HEK293 (cell line): ENCODE results near the gene PASK.

Experiments
- CTCF ChIP-seq: fragments of 450-650 bp; formaldehyde crosslinking; IDR thresholded peaks from 2 replicates; pipeline ENCODE4 v1.5.1; 2016; ENCODE audit warnings: missing biosample characterization, missing genetic modification characterization
- OSR2 ChIP-seq: fragments of 450-650 bp; formaldehyde crosslinking; IDR thresholded peaks from 2 replicates; pipeline ENCODE4 v1.5.1; 2016; ENCODE audit warnings: missing biosample characterization, missing genetic modification characterization
- REST ChIP-seq: fragments of 450-650 bp; formaldehyde crosslinking; IDR thresholded peaks from 2 replicates; pipeline ENCODE4 v1.5.1; 2016; ENCODE audit warnings: missing biosample characterization, missing genetic modification characterization
- SP2 ChIP-seq: fragments of 450-650 bp; formaldehyde crosslinking; IDR thresholded peaks from 2 replicates; pipeline ENCODE4 v1.5.1; 2016; ENCODE audit warnings: missing biosample characterization, missing genetic modification characterization
- ZNF513 ChIP-seq: fragments of 450-650 bp; IDR thresholded peaks from 2 replicates; pipeline ENCODE4 v1.5.1; 2018; ENCODE audit warnings: missing biosample characterization, missing genetic modification characterization
- ZNF792 ChIP-seq: fragments of 450-650 bp; formaldehyde crosslinking; IDR thresholded peaks from 2 replicates; pipeline ENCODE4 v1.5.1; 2016; ENCODE audit warnings: missing biosample characterization, missing genetic modification characterization

GRCh38 chr2:241182126-241182525, 32.9 kb upstream of the PASK start:
- no peak for TF ChIP-seq REST (tag by site-specific recombination)
- TF ChIP-seq ZNF792 = no peak
- no peak for TF ChIP-seq CTCF (tag by site-specific recombination)
- TF ChIP-seq OSR2 (tag by site-specific recombination) = no peak
- TF ChIP-seq SP2 (tag by site-specific recombination) = no peak
- TF ChIP-seq ZNF513 (tag by site-specific recombination) = no peak
